Caco-2 (cell line): ENCODE measurements around the gene ZBTB47. TPM values are rescaled to one million over a fixed set of nuclear protein-coding genes. Genes with fewer than 3 reads are reported as not detected.

Experiments used
- BruUV-seq: library from RNA; stranded (reverse); fragments of 400-500 nt; replicated peaks from 2 replicates; lab custom pipeline; 2021; lab: Mats Ljungman, UMichigan
- CTCF ChIA-PET: fragments of 300-600 bp; sonication (Branson Sonifier 250); formaldehyde crosslinking; loops from one replicate; lab custom pipeline; 2022; ENCODE audit warnings: antibody characterized with exemption; lab: Charles Lee
- POLR2A ChIA-PET: fragments of 300-600 bp; sonication (Branson Sonifier 250); formaldehyde crosslinking; loops from one replicate; lab custom pipeline; 2022; ENCODE audit warnings: antibody characterized with exemption; lab: Charles Lee
- DNase-seq, 2 experiments: peaks; one replicate each; pipeline versions ENCODE4 v3.0.0 to v3.0.0-alpha.2; 2020 to 2022
- H3K27me3 ChIP-seq: replicated peaks from 2 replicates; pipeline ENCODE4 v1.6.0; 2011; ENCODE audit warnings: low read length; ENCODE audit not compliant: control insufficient read depth, insufficient read depth
- H3K36me3 ChIP-seq: 2 replicates; pipeline ENCODE4 v1.5.1; 2011; ENCODE audit warnings: low read length; ENCODE audit not compliant: control insufficient read depth, insufficient read depth
- H3K4me1 ChIP-seq: fragments of 250-450 bp; sonication (Bioruptor Pico); 2 replicates; pipeline ENCODE4 v1.5.1; 2020; ENCODE audit warnings: mild to moderate bottlenecking
- H3K4me3 ChIP-seq: 2 replicates; pipeline ENCODE4 v1.5.1; 2011; ENCODE audit warnings: low read depth, mild to moderate bottlenecking, control low read depth, low read length
- H3K9me3 ChIP-seq: fragments of 250-450 bp; sonication (Bioruptor Pico); 2 replicates; pipeline ENCODE4 v1.5.1; 2020; ENCODE audit warnings: mild to moderate bottlenecking, moderate library complexity
- H3K27ac Mint-ChIP-seq: one replicate; pipeline ENCODE4 v1.8.0; 2022; ENCODE audit warnings: mixed read lengths; ENCODE audit not compliant: unreplicated experiment
- H3K27me3 Mint-ChIP-seq: one replicate; pipeline ENCODE4 v1.8.0; 2022; ENCODE audit warnings: mixed read lengths; ENCODE audit not compliant: insufficient read depth, unreplicated experiment
- H3K36me3 Mint-ChIP-seq: one replicate; pipeline ENCODE4 v1.8.0; 2022; ENCODE audit warnings: mild to moderate bottlenecking, mixed read lengths; ENCODE audit not compliant: insufficient read depth, unreplicated experiment
- H3K4me1 Mint-ChIP-seq: one replicate; pipeline ENCODE4 v1.8.0; 2022; ENCODE audit warnings: low read depth, mixed read lengths; ENCODE audit not compliant: unreplicated experiment
- H3K4me3 Mint-ChIP-seq: one replicate; pipeline ENCODE4 v1.8.0; 2022; ENCODE audit warnings: mild to moderate bottlenecking, moderate library complexity, mixed read lengths; ENCODE audit not compliant: unreplicated experiment
- H3K9me3 Mint-ChIP-seq: one replicate; pipeline ENCODE4 v1.8.0; 2022; ENCODE audit warnings: mixed read lengths; ENCODE audit not compliant: unreplicated experiment
- intact Hi-C: fragments of 100-400 bp; cut with micrococcal nuclease; formaldehyde crosslinking; loops from one replicate; pipeline ENCODE4 v1.10.0; 2022; ENCODE audit not compliant: unreplicated experiment
- total RNA-seq: library from RNA; stranded (reverse); gene quantifications from 2 replicates; pipeline ENCODE4 v1.2.3, GENCODE V29; 2022
- TF ChIP-seq, protein P1 (sequence below), 2 experiments: fragments of 200-600 bp in 1 of 2; IDR thresholded peaks; 1 replicate in 1 of 2; 2 replicates in 1 of 2; pipeline versions ENCODE4 v1.5.1 to v1.8.0; 2011 to 2022; ENCODE audit warnings: antibody characterized with exemption in 1 of 2, control low read depth in 1 of 2, inconsistent platforms in 1 of 2, low read depth in 1 of 2, low read length in 1 of 2, mild to moderate bottlenecking in 1 of 2, moderate library complexity in 1 of 2; ENCODE audit not compliant: insufficient read depth in 1 of 2, severe bottlenecking in 1 of 2, unreplicated experiment in 1 of 2

ZBTB47 gene
- total RNA-seq, 1 experiment from 2014 or later: 4.8 TPM

DNA sequence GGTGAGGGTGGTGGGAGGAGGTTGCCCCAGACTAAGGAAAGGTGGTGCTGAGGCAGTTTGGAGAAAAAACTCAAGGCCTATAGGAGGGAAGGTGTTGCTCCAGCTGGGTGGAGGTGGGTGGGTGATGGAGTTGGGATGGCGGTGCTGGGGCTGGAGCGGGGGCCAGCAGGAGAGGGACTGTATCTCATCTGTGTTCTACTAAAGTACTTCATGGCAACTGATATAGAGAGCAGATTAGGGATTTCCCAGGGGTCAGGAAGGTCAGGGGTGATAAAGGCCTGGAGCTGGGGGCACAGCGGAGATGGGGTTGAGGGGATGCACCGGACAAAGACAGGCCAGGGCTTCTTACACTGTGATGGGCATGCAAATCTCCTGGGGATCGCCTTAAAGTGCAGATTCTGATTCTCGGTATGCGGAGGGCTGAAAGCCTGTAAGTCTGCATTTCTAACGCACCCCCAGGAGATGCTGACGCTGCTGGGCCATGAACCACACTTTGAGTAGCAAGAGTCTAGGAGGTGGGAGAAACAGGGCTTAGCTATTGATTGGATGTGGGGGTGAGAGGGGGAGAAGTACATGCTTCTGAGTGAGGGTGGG is 36.0 kb downstream of the ZBTB47 start:
- no peaks in the 10 kb centered on the region for H3K4me1 Mint-ChIP-seq
- H3K27me3 ChIP-seq: no peaks in the 10 kb centered on the region
- no peak for DNase-seq
- no TSS peak for BruUV-seq
- H3K36me3 ChIP-seq: no peaks in the 10 kb centered on the region
- H3K4me3 Mint-ChIP-seq: no peak overlapping the region
- no peaks in the 10 kb centered on the region for H3K36me3 Mint-ChIP-seq
- no peaks in the 10 kb centered on the region for H3K9me3 Mint-ChIP-seq
- no peaks in the 10 kb centered on the region for H3K9me3 ChIP-seq
- intact Hi-C loops: no loop called here
- TF ChIP-seq, protein P1, sequence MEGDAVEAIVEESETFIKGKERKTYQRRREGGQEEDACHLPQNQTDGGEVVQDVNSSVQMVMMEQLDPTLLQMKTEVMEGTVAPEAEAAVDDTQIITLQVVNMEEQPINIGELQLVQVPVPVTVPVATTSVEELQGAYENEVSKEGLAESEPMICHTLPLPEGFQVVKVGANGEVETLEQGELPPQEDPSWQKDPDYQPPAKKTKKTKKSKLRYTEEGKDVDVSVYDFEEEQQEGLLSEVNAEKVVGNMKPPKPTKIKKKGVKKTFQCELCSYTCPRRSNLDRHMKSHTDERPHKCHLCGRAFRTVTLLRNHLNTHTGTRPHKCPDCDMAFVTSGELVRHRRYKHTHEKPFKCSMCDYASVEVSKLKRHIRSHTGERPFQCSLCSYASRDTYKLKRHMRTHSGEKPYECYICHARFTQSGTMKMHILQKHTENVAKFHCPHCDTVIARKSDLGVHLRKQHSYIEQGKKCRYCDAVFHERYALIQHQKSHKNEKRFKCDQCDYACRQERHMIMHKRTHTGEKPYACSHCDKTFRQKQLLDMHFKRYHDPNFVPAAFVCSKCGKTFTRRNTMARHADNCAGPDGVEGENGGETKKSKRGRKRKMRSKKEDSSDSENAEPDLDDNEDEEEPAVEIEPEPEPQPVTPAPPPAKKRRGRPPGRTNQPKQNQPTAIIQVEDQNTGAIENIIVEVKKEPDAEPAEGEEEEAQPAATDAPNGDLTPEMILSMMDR (IDR thresholded peaks at IDR 0.05; ENCODE audit: insufficient read depth in 1 of 2, low read depth in 1 of 2, low read length in 1 of 2, severe bottlenecking in 1 of 2, unreplicated experiment in 1 of 2): no peak
- ChIA-PET CTCF (no interaction called here), POLR2A (no interaction called here)
- H3K4me3 ChIP-seq: no peak overlapping the region
- H3K4me1 ChIP-seq: no peaks in the 10 kb centered on the region
- peaks cover 7% of the 10 kb centered on the region for H3K27me3 Mint-ChIP-seq
- H3K27ac Mint-ChIP-seq: no peak overlapping the region

DNA sequence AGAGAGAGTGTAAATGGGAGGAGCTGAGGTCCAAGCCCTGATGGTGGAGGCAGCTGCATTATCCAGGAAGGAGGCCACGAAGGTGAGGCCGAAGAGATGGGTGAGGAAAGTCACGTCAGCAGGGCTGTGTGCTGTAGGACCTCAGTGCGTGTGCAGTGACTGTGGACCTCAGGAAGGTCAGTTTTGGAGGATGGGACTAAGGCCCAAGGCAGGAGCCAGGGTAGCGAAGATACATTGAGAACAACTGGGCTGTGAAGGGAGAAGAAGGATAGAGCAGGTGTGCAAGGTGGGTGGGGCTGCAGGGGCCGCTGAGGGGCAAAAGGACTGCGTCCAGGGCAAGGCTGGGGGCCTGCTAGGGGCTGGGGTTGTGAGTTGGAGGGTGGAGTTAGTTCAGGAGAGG is 36.7 kb downstream of the ZBTB47 start:
- no peak for DNase-seq
- Mint-ChIP-seq H3K4me1 (no peaks in the 10 kb centered on the region), H3K27me3 (peaks cover 7% of the 10 kb centered on the region), H3K36me3 (no peaks in the 10 kb centered on the region), H3K27ac (no peak overlapping the region), H3K4me3 (no peak overlapping the region), H3K9me3 (no peaks in the 10 kb centered on the region)
- BruUV-seq: no TSS peak
- no peaks in the 10 kb centered on the region for H3K36me3 ChIP-seq
- ChIA-PET POLR2A (no interaction called here), CTCF (no interaction called here)
- TF ChIP-seq, protein P1 (IDR thresholded peaks at IDR 0.05; ENCODE audit: insufficient read depth in 1 of 2, low read depth in 1 of 2, low read length in 1 of 2, severe bottlenecking in 1 of 2, unreplicated experiment in 1 of 2): no peak
- H3K27me3 ChIP-seq: no peaks in the 10 kb centered on the region
- no peaks in the 10 kb centered on the region for H3K9me3 ChIP-seq
- intact Hi-C loops: no loop called here
- H3K4me3 ChIP-seq: no peak overlapping the region
- no peaks in the 10 kb centered on the region for H3K4me1 ChIP-seq

DNA sequence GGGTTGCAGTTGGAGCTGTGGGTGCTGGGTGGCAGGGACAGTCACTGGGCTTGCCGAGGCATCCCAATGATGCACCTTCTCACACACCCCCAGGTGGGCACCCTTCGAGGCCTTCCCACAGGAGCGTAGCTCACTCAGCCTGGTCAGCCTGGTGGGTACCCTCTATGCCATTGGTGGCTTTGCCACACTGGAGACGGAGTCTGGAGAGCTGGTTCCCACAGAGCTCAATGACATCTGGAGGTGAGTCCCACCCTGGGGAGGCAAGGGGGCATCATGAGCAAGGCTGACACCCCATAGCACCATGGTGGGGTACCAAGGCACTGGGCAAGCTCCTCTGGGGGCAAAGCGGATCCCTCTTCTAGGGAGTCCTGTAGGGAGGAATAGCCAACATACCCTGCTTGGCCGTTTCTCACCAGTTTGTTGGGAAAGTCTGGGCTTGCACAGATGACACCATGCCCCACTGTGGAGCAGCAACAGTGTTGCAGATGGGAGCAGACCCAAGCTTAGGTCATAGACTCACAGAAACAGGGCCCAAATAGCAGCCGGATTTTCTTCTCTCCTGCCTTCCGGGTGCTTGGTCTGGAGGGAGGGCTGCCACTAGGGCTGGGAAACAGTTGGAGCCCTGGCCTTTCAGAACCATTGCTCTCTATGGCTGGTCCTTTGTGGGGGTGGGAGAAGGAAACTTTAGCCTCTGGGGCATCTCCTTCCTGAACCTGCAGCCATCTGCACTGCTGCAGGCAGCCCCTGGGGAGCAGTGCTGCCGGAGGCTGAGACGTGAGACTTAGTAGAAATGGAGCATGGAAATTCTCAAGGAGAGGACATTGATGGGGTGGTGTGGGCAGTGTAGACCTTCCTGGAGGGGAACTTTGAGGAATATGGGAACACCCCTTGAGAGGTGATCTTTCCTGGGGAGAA is 37.5 kb downstream of the ZBTB47 start:
- TF ChIP-seq, protein P1 (IDR thresholded peaks at IDR 0.05; ENCODE audit: insufficient read depth in 1 of 2, low read depth in 1 of 2, low read length in 1 of 2, severe bottlenecking in 1 of 2, unreplicated experiment in 1 of 2): no peak
- Mint-ChIP-seq H3K9me3 (no peaks in the 10 kb centered on the region), H3K27me3 (peaks cover 7% of the 10 kb centered on the region), H3K4me3 (no peak overlapping the region), H3K27ac (no peak overlapping the region), H3K36me3 (no peaks in the 10 kb centered on the region), H3K4me1 (no peaks in the 10 kb centered on the region)
- Histone ChIP-seq H3K9me3 (no peaks in the 10 kb centered on the region), H3K4me3 (no peak overlapping the region), H3K27me3 (no peaks in the 10 kb centered on the region; the same call in 1 of the 2 replicates), H3K4me1 (no peaks in the 10 kb centered on the region), H3K36me3 (no peaks in the 10 kb centered on the region)
- peak in 1 of 2 experiments; percentile 26 for DNase-seq
- BruUV-seq: no TSS peak
- POLR2A ChIA-PET: no interaction called here
- CTCF ChIA-PET: no interaction called here
- intact Hi-C loops: no loop called here
